HG02571 (cell line): ENCODE data around the gene RGS14.
A peak's percentile ranks its signal among the peaks of the same experiment; 100 is the strongest.

Source experiments
- ATAC-seq: cut with Tn5 transposase; IDR thresholded peaks from one replicate; pipeline ENCODE4 v1.9.1; 2021; ENCODE audit warnings: mild to moderate bottlenecking, moderate library complexity; ENCODE audit not compliant: unreplicated experiment

The RGS14 gene, protein sequence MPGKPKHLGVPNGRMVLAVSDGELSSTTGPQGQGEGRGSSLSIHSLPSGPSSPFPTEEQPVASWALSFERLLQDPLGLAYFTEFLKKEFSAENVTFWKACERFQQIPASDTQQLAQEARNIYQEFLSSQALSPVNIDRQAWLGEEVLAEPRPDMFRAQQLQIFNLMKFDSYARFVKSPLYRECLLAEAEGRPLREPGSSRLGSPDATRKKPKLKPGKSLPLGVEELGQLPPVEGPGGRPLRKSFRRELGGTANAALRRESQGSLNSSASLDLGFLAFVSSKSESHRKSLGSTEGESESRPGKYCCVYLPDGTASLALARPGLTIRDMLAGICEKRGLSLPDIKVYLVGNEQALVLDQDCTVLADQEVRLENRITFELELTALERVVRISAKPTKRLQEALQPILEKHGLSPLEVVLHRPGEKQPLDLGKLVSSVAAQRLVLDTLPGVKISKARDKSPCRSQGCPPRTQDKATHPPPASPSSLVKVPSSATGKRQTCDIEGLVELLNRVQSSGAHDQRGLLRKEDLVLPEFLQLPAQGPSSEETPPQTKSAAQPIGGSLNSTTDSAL

DNA sequence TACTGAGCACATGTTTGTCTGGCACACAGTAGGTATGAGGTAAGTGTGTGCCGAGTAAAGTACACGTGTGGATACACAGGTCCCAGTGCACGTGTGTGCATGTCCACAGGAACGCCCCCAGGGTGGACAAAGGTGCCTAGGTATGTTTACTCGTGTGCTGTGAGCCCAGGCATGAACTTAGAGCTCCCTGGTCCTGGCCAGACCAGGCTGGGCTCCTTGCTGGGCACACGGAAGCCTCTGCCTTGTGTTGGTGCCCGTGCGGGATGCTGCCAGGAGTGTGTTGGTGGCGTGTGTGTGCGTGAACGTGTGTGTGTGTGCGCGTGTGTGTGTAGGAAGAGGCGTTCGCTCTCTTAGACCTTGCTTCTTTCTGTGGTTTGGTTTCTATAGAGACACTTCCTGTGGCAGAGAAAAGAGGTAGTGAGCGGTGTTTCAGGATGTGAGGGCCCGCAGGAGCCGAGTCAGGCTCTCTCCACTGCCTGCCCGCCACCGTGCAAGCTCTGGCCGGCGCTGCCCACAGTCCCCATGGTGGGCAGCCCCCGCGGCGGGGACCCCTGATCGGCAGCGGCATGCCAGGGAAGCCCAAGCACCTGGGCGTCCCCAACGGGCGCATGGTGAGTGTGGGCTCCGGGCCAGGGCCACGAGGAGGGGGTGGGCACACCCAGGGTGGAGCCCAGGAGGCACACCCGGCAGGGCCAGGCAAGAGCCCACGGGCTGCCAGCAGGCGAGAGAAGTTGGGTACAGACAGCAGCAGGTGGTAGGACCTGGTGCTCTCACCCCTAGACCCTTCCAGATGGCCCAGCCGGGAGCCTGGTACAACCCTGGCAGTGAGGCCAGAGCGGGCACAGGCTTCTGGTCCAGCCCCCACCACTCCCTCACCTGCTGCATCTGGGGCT lies at the start of gene RGS14:
Gene RGS14, plus strand, starts transcription at position 466 of the 893 bp plus-strand sequence. Its CDS starts 101 bp downstream, at position 567.
- peak; percentile 85 for ATAC-seq

DNA sequence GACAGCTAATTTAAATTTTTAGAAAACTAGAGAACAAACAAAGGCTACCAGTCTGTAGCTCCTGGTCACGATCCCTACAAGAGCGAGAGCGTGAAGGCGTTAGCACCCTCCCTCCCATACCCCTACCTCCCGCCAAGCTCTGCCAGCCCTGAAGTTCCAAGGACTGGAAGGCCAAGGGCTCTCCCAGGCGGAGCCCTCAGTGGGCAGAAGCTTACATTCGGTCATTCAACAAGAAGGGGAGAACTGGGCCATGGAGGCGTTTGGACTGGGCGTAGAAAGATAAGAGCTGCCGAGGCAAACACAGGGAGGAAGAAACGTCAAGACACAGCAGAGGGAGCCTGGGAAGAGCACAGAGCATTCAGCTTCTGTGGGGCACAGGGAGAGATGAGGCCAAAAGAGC lies 49.0 kb upstream of the RGS14 start:
- no peak for ATAC-seq

DNA sequence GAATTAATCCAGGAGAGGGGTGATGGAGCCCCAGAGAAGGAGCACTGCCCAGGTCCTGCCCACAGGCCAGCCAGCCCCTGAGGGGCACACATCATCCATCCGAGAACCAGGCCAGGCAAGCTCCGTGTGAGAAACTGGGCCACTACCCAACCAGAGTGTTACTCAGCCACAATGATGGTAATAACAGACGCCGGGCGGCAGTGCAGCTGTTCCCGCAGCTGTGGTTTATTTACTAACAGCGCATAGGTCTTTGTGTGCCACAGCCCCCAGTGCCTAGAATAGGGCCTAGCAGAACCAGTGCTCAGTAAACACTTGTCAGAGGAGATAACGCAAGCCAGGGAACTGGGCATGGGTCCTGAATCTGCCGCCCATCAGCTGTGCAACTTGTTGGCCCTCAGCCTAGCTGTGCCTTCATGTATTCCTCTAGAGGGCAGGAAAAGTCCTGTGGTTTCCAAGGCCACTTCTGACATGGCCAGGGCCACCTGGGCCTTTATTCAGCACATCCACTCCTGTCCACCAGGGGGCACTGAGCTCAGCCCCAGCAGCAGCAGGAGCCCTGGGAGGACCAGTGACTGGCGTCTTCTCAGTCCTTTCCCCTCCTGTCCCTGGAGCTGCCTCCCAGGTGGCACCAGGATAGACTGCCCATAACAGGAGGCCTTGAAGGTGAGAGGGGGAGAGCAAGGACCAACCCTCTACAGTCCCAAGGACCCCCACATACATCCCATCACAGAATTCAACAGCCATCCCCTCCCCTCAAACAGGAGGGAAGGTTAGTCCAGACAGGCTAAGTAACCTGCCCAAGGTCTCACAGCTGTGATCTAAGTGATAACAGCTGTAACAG lies 48.2 kb upstream of the RGS14 start:
- ATAC-seq = no peak

DNA sequence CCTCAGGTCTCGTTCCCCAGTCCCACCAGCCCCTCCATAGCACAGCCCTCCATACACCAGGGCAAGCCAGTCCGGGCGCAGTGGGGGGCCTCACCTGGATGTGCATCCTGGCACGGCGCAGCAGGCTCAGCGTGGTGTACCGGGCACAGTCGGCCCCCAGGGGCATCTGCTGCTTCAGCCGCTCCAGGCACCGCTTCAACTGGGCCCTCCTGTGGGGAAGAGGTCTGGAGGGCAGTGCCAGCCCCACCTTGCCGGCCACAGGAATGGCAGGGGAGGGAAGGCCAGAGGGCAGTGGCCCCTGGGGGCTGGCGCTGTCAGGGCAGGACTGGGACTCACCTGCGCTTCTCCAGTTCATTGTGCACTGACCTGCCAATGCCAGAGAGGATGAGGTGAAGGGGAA lies 47.4 kb upstream of the RGS14 start:
- no peak for ATAC-seq

DNA sequence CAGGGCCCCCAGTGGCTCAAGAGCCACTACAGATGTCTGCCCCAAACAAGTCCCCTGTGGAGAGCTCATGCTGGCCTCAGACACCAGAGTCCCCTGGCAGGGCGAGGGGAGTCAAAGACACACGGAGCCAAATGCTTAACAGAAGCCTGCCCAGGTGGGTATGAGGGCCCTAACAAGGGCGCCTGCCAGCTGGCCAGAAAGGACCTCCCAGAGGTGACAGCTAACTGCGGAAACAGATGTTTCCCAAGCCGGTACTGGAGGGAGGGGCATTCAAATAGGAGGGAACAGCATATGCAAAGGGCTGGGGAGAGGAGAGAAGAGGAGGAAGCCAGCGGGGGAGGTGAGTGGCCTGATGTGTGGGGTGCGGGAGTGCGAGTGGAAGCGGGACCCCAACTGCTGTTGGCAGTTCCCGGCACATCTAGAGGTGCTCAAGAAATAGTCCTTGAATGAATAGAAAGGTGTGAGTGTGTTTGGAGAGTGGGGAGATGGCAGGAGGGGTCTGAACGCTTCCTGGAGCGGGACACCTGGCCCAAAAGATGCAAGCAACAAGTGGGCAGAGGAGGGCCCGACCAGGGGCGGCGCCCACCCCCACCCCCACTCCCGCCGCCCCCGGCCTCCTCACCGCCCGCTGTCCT lies 46.9 kb upstream of the RGS14 start:
- ATAC-seq = no peak

DNA sequence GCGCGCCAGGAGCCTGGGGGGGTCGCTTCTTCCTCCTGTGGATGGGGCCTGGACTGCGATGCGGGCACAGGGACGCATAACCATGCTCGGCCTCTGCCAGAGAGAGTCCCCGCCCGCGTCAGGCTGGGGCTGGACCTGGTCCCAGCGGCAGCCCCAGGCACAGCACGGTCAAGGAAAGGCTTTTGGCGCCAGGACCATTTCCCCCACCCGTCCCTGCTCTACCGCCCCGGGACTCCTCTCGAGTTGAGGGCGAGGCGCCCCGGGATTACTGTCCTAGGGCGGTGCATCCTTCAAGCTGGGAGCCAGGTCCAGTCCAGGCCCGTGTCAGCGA lies 46.4 kb upstream of the RGS14 start:
- ATAC-seq = no peak

DNA sequence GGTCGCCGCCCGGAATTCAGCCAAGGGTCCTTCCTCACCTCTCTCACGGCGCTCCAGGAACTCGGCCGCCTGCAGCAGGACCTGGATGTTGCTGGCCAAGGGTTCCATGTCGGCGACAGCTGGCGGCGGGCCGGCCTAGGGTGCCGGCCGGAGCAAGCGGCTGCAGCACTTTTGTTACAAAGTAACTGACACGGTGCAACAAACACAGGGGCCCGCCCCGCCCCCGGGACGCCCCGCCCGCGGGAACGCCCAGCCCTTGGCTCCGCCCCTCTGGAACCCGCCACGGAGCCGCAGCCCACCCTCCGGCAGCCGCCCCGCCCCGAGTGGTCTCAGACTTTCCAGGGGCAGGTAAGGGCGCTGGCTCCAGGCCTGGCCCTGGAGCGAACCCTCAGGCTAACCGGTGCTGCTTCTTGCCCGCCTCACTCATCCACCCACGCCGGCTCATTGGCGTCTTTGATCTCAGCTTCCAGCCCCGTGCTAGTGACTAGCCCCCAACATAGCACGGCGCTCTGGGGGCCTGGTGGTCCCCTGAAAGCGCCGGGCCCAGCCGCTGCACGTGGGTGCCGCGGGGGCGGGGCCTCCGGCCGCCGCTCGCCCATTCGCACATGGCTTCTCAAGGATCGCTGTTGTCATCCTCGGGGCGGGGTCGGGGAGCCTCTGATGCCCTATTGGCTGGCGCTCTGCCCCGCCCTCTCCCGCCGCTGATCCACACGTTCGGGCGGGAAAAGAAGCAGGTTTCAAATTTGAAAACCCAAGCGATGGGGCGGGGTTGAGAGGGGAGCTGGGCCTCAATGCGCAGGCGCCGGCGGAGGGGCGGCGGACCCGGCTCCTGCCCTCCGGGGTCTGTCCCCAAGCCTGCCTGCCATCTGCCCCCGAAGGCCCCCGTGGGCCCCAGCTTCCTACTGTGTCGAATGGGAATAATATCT lies 45.7 kb upstream of the RGS14 start, which contains the start of gene MXD3:
Gene MXD3, minus strand, starts transcription at position 176 of the 926 bp plus-strand sequence. Its CDS starts 68 bp downstream, at position 108.
- peak; percentile 63 for ATAC-seq

DNA sequence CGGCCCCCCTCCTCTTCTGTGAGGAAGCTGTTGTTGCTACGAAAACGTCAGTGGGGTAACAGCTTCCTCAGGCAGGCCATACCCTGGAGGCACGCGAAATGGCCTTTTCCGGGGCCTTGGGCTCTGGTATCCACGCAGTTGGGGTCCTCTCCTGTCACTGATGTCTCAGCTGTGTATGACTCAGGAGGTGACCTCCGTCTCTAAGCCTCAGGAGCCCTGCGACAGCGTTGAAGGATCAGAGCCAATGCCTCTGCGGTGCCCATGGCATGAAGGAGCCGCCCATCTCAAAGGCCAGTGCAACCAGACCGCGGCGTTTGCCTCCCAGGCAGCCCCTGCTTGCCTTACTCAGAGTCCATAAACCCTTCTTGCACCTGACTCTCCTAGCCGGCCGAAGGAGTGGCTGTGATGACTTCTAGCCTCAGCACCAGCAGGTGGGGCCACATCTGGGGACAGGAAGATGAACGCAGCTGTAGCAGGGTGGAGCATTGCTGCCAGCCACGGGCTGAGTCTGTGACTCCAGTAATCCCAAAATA lies 45.0 kb upstream of the RGS14 start:
- ATAC-seq = no peak

DNA sequence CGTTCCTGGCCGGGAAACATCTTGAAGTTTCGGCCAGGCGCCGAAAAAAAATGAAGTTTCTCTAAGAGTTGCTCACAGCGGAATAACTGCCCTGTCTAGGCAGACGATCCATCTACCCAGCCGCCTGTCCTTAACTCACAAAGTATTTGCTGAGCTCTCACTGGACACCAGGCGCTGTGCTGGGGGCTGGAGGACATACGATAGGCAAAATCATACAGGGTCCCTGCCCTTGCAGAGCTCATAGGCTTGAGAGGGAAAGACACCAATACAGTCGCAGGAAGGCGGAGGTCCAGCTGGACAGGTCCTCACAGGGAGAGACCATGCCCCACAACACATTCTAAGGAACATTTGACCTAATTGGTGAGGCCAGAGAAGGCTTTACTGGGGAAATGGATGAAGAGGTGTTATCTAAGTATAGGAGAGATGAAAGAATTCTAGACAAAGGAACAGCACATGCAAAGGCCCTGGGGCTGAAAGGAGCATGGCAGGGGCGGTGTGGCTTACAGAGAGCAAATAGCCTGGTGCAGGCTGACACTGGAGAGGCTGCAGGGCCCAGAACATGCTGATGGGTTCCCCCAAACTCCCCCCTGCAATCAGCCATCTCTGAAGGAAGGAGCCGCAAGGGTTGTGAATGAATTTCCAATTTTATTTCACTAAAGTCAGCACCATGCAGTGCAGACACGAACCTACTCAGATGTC lies 44.0 kb upstream of the RGS14 start:
- no peak for ATAC-seq

DNA sequence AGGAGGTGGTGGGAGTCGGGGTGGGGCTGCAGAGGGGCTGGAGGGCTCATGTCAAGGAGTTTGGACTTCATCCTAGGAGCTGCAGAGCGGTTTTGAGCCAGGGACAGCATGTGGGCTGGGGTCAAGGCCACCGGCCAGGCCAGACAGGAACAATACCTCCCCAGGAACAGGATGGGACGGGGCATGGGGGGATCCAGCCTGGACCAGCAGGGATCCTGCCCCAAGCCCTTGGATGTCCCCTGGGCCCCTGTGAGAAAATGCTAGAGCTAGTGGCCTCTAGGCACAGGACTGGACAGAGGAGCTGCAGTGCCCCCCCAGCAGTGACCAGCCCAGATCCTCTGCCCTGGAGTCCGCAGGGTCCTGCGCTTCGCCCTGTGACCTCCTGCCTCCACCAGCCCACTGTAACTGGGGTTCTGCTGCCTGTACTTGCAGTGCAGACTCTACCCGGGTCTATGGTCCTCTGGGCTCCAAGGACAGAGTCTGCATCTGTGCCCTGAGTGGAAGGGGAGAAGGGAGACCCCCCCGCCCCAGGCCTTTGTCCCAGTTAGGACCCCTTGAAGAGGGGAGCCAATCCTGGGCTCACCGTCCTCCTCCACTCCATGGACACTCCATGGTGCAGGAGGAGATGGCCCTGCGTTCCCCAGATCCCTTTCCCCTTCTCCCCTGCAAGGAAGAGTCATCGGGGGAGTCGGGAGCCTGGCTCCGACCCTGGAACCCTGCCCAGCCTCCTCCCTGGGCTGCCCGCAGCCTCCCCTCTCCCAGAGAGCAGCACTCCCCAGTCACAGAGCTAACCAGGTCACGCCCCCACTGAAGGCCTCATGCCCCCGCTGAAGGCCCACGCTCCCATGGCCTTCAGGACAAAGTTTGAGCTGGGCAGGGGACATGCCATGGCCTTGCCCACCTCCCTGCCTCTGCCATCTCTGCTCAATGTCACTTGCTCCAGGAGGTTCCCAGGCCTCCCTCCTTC lies 43.1 kb upstream of the RGS14 start:
- ATAC-seq = no peak

DNA sequence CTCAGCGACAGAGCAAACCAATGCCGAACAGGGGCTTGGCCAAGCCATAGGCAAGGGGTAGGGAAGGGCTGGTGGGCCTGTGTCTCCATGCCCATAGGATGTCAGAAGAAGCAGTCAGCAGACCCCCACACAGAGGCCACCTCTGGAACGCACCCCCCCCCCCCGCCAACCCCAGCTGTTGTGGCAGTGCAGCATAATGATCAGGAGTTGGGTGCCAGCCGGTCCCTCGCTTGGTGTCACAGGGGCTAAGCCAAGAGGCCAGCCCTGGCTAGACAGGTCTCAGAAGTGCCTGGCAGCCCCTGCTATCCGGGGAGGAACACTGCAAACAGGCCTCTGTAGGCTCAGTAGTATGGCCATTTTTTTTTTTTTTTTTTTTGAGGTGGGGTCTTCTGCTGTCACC lies 42.3 kb upstream of the RGS14 start:
- ATAC-seq = no peak

DNA sequence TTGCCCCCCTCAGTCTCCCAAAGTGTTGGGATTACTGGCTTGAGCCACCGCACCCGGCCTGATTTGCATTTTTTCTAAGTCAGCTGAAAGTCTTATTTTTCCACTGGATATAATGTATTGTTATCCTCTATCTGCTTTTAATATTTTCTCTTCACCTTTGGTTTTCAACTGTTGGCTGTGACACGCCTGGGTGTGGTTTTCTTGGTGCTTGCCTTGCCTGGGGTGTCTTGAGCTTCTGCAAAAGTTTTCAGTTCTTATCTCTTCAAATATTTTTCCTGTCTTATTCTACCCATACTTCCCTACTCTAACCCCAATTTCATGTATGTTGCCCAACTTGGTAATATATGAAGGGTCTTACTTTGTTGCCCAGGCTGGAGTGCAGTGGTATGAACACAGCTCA lies 41.7 kb upstream of the RGS14 start:
- ATAC-seq = no peak

DNA sequence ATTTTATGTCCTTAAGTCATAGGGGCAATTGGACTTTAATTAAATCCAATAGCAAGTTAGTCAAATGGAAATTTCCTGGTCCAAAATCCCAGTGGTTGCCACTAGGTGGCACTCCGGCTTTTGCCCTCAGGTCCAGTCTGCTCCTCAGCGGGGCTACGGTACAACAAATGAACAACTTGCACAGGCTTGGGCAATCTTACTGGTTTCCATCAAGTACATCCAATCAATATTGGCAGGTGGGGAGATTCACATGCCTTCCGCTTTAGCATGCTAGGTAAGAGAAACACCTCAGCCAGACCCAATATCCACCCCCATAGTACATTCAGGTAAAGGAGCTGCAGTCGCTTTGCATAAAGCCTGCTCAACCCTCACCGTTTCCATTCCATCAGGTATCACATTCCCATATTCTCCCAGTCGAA lies 39.8 kb upstream of the RGS14 start:
- ATAC-seq = no peak

DNA sequence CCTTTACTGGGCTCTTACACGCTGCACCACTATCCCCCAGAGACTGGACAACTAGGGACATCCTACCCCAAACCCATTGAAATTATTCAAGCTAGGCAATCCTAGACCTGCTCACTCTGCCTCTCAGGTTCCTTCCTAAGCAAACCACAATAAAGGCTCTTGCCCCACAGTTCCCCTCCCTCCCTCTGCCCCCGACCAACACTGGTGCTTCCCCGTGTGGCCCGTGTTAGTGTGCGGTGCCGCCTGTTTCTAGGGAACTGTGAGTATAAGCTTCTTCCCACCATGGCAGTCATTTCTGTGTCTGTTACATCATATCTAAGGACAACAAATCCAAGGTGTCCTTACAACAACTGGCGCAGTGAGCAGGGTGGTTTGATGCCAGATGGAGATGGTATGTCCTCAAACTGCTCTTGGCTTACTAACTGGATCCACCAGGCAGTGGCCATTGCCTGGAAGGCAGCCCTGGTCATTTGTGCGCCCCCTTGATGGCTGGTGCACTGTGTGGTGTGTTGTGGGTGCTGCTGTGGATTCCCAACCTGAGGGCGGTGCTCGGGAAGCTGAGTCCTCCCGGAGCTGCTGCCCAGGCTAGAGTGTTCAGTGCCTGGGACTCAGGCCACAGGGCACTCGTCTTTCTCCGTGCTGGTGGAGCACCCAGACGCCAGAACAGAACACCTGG lies 37.7 kb upstream of the RGS14 start:
- ATAC-seq = no peak

DNA sequence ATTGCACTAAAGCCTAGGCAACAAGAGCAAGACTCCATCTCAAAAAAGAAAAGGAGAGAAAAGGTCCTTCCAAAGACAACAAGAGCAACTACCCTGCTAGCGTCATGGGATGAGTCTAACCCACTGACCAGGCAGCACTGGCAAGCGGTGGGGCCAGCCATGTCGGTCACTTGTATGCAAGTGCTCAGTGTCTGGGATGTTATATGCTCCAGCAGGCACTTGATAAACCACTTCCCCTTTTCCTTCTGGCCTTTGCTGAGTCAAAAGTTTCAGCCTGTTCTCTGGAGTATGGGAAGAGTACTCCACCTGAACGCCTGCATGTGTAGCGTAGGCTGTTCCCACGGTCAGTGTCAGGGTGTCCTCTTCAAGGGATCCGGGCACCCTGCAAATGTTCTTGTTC lies 36.8 kb upstream of the RGS14 start:
- ATAC-seq = no peak

DNA sequence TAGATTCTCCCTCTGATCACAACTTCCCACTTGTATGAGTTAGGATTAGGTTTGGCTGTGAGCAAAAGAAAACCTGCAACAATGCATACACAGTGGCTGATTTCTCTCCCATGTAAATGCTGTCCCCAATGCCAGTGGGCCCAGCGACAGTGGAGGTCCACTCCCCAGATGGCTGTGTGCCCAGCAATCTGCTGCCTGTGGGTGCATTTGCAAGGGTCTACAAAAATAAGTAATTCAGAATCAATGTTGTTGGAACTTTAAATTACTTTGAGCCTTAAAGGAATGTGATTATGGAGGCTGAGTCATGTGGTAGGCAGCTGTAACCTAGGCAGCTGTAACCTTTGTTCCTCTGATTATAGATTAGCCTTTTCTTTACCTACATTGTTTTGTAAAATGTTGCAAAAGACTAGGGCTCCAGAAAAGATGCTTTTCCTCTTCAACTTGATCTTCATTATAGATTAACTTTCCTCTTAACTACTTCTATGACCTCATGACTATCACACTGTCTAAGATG lies 31.8 kb upstream of the RGS14 start:
- no peak for ATAC-seq
